ENCODE results near the gene ALAS1.

- TF ChIP-seq JUNB (IDR thresholded peaks at IDR 0.05; ENCODE audit: unreplicated experiment) = no peak
- TF ChIP-seq POLR2AphosphoS5 (IDR thresholded peaks at IDR 0.05; ENCODE audit: low read depth) = no peak
- no peak for TF ChIP-seq CTCF (conservative IDR thresholded peaks at IDR 0.05; ENCODE audit: low read depth in 2 of 2)
These were observed 40.3 kb downstream of the ALAS1 start for GRCh38 chr3:52238193-52238760.

Data from GM23338 (cell line).